Fibroblast of skin of left biceps (primary cell): ENCODE results near the gene SPATA32.
A peak's percentile ranks its signal among the peaks of the same experiment; 100 is the strongest.

Experiments
- DNase-seq, 2 experiments: peaks; one replicate each; pipeline ENCODE4 v3.0.0-alpha.2; 2013; ENCODE audit warnings: low read depth in 2 of 2

The SPATA32 gene

DNA sequence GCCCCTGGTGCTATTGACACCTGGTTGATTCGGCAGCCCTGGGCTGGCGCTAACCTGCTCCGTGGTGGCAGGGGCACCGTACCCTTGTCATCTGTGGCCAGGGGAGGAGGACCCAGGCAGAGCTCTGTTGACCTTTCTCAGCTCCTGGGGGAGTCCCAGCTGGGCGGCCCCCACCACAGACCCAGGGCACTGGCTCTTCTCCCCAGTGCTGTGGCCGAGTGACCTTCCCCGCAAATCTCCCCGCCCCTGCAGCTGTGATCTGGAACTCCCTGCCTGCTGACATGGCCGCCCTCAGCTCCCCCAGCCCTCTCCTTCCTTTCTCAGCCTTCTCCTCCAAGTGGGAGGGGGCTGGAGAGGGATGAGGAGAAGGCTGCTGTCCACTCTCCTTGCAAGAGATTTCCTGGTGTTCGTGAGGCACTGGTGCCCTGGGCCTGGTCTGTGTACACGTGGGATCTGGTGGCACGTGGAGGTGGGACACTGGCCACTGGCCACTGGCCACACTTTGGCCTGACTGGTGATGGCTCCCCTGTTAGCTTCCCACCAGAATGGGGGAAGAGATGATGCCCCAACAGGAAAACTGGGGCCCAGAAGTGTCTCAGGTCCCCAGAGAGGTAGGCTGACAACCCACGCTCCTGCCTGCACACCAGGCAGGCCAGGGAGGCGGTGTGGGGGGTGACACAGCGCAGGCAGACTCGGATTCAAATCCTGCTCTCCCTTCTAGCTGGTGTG lies 32.0 kb downstream of the SPATA32 start:
- DNase-seq, result no peak

DNA sequence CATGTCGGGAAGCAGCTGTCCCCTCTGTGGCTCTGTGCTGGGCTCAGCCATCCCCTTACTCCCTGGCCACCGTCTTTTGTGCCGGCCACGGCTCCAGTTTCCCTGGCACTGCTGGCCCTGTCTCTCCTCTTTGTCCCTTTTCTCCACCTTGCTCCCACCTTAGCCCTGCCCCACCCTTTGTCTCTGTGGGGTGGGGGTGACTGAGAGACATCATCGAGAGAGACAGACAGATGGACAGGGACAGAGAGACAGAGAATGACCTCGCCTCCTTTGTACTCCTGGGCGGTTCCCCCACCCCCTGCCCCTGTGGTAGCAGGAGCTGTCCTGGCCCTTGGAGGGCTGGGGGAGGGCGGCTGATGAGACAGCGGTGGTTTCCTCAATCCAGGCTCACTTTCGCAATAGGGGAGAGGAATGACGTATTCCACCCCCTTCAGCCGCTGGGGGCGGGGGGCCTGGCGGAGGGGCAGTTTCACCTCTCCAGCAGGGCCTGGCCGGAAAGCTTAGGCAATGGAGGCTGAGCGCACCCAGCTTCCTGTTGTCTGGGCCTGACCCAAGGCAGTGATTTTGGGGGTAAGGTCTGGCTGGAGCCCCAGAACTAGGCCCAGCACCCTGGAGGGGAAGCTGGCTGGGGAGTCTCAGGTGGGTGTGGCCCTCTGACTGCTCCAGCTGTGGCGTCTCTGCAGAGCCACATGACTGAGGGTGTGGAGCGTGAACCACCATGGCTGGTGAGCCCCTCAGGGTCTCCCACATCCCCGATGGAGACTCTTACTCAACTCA lies 32.9 kb downstream of the SPATA32 start:
- peak; percentile 76 to 77 for DNase-seq

DNA sequence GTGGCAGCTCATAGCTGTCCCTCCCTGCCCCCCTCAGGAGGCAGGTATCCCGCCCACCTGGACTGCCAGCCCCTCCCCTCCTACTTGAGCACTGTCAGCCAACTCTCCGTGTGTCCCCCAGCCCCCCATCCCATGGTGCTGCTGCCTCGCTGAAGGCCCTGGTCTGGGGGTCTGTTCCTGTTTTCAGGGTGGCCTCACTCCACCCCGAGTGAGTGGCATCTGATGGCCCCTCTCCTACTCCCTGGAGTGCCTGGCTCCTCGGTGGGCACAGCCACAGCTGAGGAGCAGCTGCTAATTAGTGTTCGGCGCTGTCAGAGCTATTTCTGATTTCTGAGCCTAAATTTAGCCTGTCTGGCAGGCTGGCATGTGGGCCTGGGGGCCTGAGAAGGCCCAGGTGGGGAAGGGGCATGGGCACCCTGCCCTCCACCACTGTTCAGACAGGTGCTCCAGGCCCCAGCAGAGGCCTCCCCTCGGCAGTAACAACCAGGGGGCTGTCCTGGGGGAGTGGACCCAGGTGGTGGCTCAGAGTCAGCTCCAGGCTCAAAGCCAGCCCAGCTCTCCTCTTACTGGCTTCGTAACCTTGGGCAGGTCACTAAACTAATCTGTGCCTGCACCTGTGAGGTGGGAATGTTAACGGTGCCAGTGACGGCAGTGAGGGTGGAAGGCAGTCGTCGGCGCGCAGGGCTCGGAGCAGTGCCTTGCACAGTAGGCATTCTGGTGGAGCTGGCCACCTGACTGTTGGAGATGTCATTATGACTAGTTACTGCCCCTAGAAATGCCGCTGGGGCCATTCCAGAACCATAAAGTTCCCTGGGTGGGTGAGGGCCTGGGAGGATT lies 33.8 kb downstream of the SPATA32 start:
- no peak for DNase-seq

DNA sequence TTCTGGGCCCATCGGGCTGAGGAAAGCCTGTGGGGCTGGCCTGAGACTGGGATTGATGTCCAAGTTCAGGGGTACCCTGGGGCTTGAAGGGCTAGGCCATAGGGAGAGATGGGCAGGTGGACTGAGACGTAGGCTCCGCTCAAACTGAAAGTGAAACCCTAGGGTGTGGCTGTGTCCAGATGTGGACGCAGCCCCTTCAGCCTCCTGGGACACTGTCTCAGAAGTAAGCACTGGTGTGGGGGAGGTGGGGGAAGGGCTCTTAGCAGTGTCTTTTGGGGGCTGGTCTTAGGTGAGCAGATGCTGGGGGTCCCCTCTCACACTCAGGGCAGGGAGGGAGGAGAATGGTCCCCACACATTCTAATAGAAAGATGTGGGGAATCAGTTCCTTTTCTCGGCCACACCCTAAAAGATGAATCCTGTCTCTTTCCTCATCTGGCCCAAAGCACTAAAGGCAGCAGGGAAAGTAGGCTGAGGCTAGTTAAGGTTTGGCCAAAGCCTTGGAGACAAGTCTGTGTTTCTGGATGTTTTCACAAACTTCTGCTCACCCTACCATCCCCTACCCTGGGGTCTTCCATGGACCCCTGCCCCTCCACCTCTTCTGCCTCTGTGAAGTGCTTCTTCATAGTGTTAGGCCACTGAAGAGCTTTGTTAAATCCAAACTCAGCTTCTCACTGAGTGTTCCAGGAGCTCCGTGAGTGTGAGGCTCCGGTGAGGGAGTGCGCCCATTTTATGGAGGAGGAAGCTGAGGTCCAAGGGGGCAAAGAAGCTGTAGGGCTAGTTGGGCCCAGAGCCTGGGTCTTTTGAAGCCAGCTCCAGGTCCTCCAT lies 34.6 kb downstream of the SPATA32 start:
- no peak for DNase-seq

DNA sequence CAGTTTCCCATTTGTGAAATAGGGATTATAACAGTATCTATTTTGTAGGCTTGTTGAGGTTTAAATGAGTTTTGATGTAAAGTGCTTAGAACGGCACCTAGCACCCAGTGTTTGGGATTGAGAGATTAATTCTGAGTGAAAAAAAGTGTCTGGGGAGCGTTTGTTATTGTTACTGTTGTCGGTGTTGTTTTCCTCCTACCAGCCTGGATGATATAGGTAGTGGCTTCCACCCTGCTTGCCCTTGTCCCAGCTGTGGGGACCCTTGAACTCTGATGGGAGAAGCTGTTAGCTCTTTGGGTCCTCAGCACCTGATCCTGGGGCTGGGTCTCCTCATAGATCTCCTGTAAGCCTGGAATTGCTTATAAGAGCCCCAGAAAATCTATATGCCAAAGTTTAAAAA lies 35.3 kb downstream of the SPATA32 start:
- no peak for DNase-seq

DNA sequence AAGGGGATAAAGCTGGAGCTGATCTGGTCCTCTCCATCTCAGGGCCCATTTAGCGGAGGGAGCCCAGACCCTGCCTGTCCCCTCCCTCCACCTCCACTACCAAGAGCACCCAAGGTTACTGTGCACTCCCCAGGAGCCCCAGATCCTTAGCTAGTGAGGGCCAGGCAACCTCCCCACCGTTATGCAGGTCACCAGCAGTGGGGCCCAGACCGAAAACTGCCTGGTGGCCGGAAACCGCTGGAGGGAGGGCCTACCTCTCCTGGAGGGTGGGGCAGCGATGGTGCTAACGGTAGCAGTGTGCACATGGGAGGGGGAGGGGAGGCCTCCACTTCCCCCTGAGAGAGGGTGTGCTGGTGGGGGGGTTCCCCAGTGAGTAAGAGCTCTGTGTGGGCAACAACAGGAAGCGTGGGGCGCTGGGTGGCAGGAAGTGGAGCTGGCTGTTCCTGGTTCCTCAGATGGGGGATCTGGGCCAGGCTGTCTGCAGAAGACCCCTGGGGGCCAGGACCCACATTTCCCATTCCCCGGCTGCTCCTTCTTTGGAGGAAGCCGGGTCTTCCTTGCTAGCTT lies 35.8 kb downstream of the SPATA32 start:
- no peak for DNase-seq

DNA sequence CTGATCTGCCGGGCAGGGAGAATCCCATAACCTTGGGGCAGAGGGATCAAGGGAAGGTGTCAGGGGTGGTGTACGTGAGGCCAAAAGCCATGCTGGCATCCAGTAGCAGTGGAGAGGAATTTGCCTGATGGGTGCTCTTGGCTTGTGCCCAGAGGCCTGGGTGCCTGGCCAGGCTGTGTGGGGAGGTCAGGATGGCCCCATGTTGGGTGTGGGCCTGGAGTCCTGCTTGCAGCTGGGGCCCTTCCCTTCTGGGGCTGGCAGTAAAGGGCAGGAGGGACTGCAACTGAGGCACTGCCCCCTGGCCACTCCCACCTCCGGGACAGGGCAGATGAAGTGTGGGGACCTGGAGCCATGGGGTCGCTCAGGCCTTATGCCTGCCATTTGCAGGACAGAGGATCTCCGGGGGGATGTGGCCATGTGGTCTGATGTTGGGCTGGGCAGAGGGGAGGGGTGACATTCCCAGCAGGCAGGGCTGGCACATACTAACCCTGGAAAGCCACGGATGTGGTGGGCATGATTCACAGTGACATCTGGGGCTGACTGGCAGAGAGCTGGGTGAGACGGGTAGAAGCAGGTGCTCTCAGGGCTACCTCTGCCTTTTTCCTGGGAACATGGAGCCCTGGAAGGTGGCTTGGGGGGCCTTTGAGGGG lies 36.7 kb downstream of the SPATA32 start:
- no peak for DNase-seq

DNA sequence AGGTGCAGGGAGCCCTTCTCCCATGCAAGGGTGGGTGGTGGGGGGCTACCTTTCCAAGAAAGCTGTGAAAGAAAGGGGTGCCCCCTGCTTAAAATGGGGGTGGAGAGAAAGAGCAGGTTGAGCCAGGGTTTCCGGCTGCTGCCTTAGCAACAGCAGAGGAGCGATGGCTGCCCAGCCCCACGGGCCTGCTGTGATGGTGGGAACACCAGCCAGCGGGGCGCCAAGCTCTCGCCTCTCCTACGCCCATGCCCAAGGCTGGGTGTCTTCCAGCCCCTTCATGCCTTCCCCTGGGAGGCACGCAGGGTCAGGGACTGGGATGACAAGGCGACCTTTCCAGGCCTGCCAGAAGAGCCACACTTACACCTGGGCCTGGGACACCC lies 37.2 kb downstream of the SPATA32 start:
- no peak for DNase-seq

DNA sequence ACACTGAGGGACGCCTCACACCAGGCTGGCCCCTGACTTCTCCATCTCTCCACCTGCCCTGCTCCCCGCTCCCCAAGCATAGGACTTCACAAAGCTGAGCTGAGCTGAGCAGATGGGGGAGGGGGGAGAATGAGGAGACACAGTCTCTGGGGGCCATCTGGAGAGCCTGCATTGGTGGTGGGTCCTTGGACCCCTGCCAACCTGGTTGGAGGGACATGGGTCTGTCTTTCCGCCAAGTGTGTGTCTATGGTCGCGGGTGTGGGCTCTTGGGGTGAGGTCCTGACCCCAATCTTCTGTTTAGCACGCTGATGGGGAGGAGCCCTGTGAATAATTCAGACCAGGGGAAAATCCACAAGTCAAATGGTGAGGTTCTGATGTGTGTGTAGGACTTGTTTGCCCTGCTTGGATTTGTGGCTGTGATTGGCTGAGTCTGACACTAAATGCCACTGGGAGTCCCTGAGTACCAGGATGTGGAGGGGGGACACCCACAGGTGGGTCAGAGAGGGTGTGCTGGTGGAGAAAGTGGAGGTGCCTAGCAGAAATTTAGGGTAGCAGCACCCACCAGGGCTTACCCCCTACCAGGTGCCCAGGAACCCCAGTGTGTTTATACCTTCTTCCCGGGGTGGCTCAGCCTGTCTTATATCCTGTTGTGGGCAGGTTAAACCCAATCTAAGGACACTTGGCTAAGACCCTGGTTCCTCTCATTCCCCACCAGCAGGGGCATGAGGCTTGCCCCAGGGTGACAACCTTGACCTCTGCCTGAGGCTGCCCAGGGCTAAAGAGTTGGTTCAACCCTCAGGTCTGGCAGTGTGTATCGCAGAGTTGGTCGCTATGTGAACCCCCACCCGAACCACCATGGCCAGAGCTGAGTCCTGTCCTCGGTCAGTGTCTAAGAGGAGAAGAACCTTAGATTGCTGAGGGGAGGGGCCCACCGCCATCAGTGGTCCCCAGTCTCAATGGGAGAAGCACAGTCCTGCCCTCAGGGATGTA lies 38.1 kb downstream of the SPATA32 start:
- DNase-seq, result no peak

DNA sequence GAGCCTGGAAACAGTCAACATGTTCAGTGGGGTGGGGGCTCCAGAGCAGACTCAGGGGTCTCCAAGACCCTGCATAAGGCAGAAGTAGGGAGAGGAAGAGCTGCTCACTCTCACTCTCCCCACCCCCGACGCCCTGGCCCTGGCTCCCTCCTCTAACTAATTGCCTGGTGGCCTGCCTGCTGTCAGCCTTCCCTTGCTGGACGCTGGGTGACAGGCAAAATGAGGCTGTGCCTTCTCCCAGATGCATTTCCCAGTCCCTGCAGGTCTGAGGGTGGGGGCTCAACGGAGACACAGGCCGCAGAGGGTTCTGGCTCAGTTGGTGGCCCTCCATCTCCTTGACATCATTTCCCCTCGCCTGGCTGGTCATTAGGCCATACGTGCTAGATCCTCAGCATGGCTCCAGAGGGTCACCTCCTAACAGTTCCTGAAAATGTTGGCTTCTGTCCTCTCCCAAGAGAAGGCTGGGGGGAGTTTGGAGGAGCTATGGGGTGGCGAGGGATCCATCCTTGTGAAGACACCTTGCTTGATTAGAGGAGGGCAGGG lies 38.8 kb downstream of the SPATA32 start:
- no peak for DNase-seq

DNA sequence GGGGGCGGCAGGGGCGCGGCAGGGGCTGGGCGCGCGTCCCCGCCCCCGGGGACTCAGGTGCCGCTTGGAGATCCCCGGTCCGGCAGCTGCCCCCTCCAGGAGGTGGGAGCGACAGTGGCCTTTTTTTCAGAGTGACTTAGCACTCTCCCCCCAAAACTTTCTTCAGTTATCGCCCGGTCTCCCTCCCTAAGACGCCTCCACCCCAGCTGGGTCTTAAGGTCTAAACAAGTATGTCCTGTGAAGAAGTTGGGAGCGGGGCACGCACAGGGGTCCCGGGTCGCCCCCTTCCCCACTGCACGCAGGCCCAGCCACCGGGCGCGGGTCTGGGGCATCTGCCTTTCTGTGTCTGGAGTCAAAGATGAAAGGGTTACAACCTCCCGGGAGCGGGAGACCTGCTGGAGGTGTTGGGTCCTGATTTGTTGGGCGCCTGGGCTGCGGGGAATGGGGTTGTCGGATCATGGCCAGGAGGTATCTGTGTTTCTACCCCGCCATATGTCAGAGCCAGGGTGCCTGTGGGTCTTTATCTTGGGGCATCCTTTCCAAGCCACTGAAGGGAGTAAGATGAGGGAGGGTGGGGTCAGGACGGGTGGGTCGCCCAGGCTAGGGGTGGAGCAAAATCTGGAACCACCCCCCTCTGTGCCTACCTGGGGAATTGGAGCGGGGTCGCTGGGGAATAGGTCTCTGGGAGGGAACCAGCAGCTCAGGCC lies 39.5 kb downstream of the SPATA32 start:
- DNase-seq, result no peak

DNA sequence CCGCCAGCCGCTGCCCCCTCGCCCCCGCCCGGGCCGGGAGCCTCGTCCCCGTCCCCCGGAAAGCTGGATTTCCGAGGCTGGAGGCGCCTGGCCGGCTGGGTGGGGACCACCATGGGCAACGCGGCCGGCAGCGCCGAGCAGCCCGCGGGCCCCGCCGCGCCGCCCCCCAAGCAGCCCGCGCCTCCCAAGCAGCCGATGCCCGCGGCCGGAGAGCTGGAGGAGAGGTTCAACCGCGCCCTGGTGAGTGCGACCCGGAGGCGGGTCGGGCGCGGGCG lies 39.9 kb downstream of the SPATA32 start:
- DNase-seq, result no peak

DNA sequence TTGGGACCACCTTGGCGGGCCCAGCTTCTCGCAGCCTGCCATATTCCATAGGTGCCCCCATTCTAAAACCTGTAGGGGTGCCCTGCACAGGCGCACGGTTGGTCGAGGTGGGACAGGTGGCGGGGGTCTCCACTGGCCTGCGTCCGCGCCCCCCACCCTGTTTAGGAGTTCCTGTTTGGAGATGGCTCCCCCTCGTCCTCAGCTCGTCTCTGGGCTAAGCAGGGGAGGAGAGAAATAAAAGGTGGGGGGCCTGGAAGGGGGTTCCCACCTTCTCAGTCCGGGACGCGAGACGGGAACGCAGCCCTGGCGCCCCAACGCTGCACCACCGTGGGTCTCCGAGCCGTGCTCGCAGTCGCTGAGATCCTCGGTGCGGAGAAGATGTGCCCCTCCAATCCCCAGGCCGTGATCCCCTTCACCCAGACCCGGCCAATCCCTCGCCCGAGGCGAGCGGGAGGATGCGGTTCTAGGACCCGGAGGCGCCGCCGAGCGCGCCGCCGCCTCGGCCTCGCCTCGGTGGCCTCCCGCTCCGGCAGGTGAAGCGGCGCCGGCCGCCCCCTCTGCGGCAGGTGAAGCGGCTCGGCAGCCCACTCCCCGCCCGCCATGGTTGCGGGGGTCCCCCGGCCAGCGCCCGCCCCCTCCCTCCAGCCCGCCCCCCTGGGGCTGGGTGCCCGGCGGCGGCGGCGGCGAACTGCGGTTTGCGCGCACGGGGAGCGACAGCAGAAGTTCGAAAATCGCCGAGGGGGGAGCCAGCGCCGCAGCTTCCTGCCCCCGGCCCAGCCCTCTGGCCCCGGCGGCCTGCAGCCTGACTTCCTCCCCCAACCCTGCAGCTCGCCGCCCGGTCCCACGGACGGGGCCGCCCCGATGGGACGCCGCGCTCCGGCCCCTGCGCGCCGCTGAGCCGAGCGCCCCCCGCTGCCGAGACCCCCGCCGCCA lies 40.5 kb downstream of the SPATA32 start, which contains the start of gene FMNL1:
Gene FMNL1 (plus strand): TSS at position 805 of the 933 bp plus-strand sequence. CDS start 240 bp downstream, outside the sequence.
- DNase-seq, result no peak

DNA sequence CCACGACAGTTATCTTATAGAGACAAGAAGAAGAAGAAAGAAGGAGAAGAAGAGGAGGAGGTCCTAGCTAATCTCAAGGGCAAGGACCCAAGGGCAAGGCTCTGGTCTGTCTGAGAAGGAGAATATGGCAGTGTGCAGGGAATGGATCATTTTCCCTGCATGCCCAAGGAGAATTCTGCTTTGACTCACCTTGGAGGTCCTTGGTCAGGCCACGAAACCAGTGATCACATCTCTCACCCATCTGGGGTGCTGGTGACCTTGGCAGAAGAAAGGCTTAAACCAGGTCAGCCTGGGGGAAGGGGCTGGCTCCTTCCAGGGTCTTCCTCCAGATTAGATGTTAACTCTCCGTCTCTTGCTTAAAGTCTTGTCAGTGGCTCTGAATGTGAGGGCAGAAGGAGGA lies 41.8 kb downstream of the SPATA32 start:
- DNase-seq, result no peak

DNA sequence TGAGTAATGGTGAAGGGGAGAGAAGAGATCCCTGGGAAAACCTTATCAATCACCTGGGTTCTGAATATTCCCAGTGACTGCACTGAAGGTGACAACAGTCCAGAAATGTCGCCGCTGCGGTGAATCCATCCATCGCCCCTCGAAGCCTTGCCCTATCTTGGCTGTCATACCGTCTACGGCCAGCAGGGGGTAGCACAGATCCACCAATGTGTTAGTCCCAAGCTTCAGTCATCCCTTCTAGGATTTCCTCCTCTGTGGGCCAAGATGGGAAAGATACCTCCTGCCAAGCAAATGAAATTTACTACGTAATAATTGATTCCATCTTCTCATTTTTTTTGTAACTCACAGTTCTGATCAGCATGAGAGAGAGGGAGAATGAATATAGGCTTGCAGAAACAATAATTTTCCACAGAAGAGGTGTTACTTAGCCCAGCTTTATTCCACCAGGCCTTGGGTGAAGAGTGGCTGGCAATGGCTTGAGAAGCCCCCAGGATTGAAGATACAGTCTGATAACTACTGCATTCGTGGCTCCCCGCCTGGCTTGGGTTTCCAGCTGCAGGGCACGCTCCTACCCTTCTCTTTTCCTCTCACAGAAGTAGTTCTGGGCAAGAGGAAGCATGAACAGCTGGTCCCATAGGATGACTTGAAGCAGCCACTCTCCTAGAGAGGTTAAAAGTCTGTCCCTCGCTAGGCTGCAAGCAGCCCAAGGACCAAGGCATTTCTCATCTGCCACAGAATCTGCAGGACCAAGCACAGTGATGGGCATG lies 42.8 kb downstream of the SPATA32 start:
- peak; percentile 80 to 84 for DNase-seq
